ENCODE data around the gene RNF126.
"Not testable (repeated sequence)": the region's sequence is repeated elsewhere in the genome, so short reads cannot be mapped to it uniquely, and the experiment has no call there.

RNF126 gene

GRCh38 chr19:685454-685931 is 22.5 kb upstream of the RNF126 start:
- peak; percentile 11 for DNase-seq (ENCODE audit: low spot score)

GRCh38 chr19:682678-683320 is 19.8 kb upstream of the RNF126 start:
- DNase-seq (ENCODE audit: low spot score) = no peak

GRCh38 chr19:681029-682019 is 18.3 kb upstream of the RNF126 start:
- peak; percentile 7 for DNase-seq (ENCODE audit: low spot score)

- DNase-seq (ENCODE audit: low spot score) = peak; percentile 99
Measured at GRCh38 chr19:680287-681028, 17.4 kb upstream of the RNF126 start.

- peak; percentile 81 for DNase-seq (ENCODE audit: low spot score)
Measured at GRCh38 chr19:679418-680286, 16.6 kb upstream of the RNF126 start.

GRCh38 chr19:678791-679388 is 15.9 kb upstream of the RNF126 start:
- peak; percentile 13 for DNase-seq (ENCODE audit: low spot score)

- peak; percentile 21 for DNase-seq (ENCODE audit: low spot score)
Measured at GRCh38 chr19:677601-678436, 14.8 kb upstream of the RNF126 start.

- peak; percentile 84 for DNase-seq (ENCODE audit: low spot score)
Measured at GRCh38 chr19:677201-677600, 14.2 kb upstream of the RNF126 start.

- DNase-seq (ENCODE audit: low spot score) = peak; percentile 74
Measured at GRCh38 chr19:676339-677105, 13.5 kb upstream of the RNF126 start, which contains the start of gene FSTL3. FSTL3 (plus strand) TSS chr19:676392; CDS start chr19:676424, 32 bp downstream.

GRCh38 chr19:676007-676338 is 13.0 kb upstream of the RNF126 start:
- peak; percentile 55 for DNase-seq (ENCODE audit: low spot score)

- peak; percentile 27 for DNase-seq (ENCODE audit: low spot score)
Measured at GRCh38 chr19:674282-675151, 11.5 kb upstream of the RNF126 start.

- no peak for DNase-seq (ENCODE audit: low spot score)
Measured at GRCh38 chr19:670609-671075, 7.6 kb upstream of the RNF126 start.

GRCh38 chr19:668675-669434 is 5.8 kb upstream of the RNF126 start:
- DNase-seq (ENCODE audit: low spot score) = not testable (repeated sequence)

GRCh38 chr19:666985-667573 is 4.1 kb upstream of the RNF126 start:
- DNase-seq (ENCODE audit: low spot score) = not testable (repeated sequence)

GRCh38 chr19:664913-665443 is 2.0 kb upstream of the RNF126 start:
- peak; percentile 99 for DNase-seq (ENCODE audit: low spot score)

GRCh38 chr19:663682-664117 is 686 bp upstream of the RNF126 start:
- DNase-seq (ENCODE audit: low spot score) = no peak

Measured in HuH-7.5 (cell line).